Esophagus squamous epithelium (tissue), 5 donors: ENCODE results near the gene EFNA4. TPM values are rescaled to one million over a fixed set of nuclear protein-coding genes. Genes with fewer than 3 reads are reported as not detected.

ENCODE experiments used
- DNase-seq: peaks from one replicate; lab custom pipeline; 2025; lab: John Stamatoyannopoulos, UW
- H3K27ac ChIP-seq, 4 donors: fragments of 200-600 bp; sonication (generic); one replicate each; pipeline ENCODE4 v1.5.1; 2016 to 2019; ENCODE audit warnings: mild to moderate bottlenecking in 1 of 4
- H3K27me3 ChIP-seq, 4 donors: fragments of 200-600 bp; sonication (generic); 1 replicate in 3 of 4; 2 replicates in 1 of 4; pipeline versions ENCODE4 v1.5.1 to v1.6.0; 2017 to 2021; ENCODE audit warnings: antibody characterized with exemption in 1 of 4
- H3K36me3 ChIP-seq, 3 donors: fragments of 200-600 bp; sonication (generic); one replicate each; pipeline ENCODE4 v1.5.1; 2016 to 2019
- H3K4me1 ChIP-seq, 3 donors: fragments of 200-600 bp; sonication (generic); one replicate each; pipeline ENCODE4 v1.5.1; 2017 to 2019
- H3K4me3 ChIP-seq, 4 donors: fragments of 200-600 bp; sonication (generic); 1 replicate in 3 of 4; 2 replicates in 1 of 4; pipeline ENCODE4 v1.5.1; 2016 to 2019; ENCODE audit warnings: mild to moderate bottlenecking in 2 of 4, moderate library complexity in 1 of 4
- H3K9me3 ChIP-seq, 3 donors: fragments of 200-600 bp; sonication (generic); one replicate each; pipeline ENCODE4 v1.5.1; 2016 to 2019
- CTCF ChIP-seq, 6 experiments: fragments of 450-650 bp in 4 of 6; fragments of 200-600 bp in 2 of 6; sonication (generic) in 2 of 6; IDR thresholded peaks; one replicate each; pipeline ENCODE4 v1.5.1; 2016 to 2019; ENCODE audit warnings: antibody characterized with exemption in 6 of 6, mild to moderate bottlenecking in 4 of 6, moderate library complexity in 4 of 6
- POLR2A ChIP-seq, 4 donors: fragments of 450-650 bp; IDR thresholded peaks; one replicate each; pipeline ENCODE4 v1.6.1; 2017; ENCODE audit warnings: antibody characterized with exemption in 4 of 4, mild to moderate bottlenecking in 4 of 4, moderate library complexity in 3 of 4
- WGBS, 2 donors: methylation state at CpG; one replicate each; pipeline ENCODE4 v1.1.5; 2018; 5-methylcytosine and 5-hydroxymethylcytosine counted together
- intact Hi-C: fragments of 100-400 bp; cut with DNase I; formaldehyde crosslinking; loops from one replicate; pipeline ENCODE4 v1.15.0; 2022
- total RNA-seq, 4 donors: library from RNA; depleted of rRNA; stranded (reverse); fragments of >200 nt; gene quantifications; one replicate each; pipeline ENCODE4 v1.1.0, GENCODE V29; 2016
- donor health status: DM: yes; HTN: yes; CAD: no.

EFNA4 gene
- total RNA-seq, 4 donors from 2014 or later, result 8.1 to 22.9 (median 12.2) TPM

- H3K36me3 ChIP-seq, result peaks cover 0 to 8% (median 0%) of the 10 kb centered on the region in 3 donors
- no peaks in the 10 kb centered on the region for H3K9me3 ChIP-seq
- peak overlapping the region in 3 of 4 donors; percentile 35 to 71 (median 65) for H3K4me3 ChIP-seq
- intact Hi-C loops, result no loop called here
- peak overlapping the region; percentile 90 to 97 (median 96) for H3K27ac ChIP-seq
- WGBS, 2 donors, result 60% methylated on average over 1 of the region's 6 CpGs; no CpG with 5 or more reads in 1 of the 2 donors
- DNase-seq, result no peak
- H3K27me3 ChIP-seq, result peaks cover 0 to 59% (median 20%) of the 10 kb centered on the region in 4 donors
- no peak for TF ChIP-seq CTCF (IDR thresholded peaks at IDR 0.05)
- no peak for TF ChIP-seq POLR2A (IDR thresholded peaks at IDR 0.05)
- peaks cover 70 to 83% (median 71%) of the 10 kb centered on the region in 3 donors for H3K4me1 ChIP-seq
Measured at GRCh38 chr1:155083052-155083541, 19.6 kb downstream of the EFNA4 start.

GRCh38 chr1:155083865-155084721 is 20.6 kb downstream of the EFNA4 start:
- TF ChIP-seq CTCF (IDR thresholded peaks at IDR 0.05), result peak in 2 of 6 experiments; percentile 37 to 38
- no peak for TF ChIP-seq POLR2A (IDR thresholded peaks at IDR 0.05)
- Histone ChIP-seq H3K36me3 (peaks cover 0 to 8% (median 0%) of the 10 kb centered on the region in 3 donors), H3K9me3 (no peaks in the 10 kb centered on the region), H3K4me3 (peak overlapping the region; percentile 59 to 84 (median 70)), H3K27me3 (peaks cover 0 to 54% (median 20%) of the 10 kb centered on the region in 4 donors), H3K4me1 (peaks cover 63 to 73% (median 64%) of the 10 kb centered on the region in 3 donors), H3K27ac (peak overlapping the region; percentile 90 to 97 (median 96))
- 22 to 26% methylated on average over 9 to 21 of the region's 21 CpGs for WGBS, 2 donors
- intact Hi-C loops, result loop anchor here (2.0 kb wide), 1 partner anchor 21 kb away; the partner anchor contains the start of gene EFNA4
- no peak for DNase-seq

GRCh38 chr1:155084722-155085503 is 21.4 kb downstream of the EFNA4 start:
- Histone ChIP-seq H3K9me3 (no peaks in the 10 kb centered on the region), H3K27ac (peak overlapping the region; percentile 90 to 97 (median 96)), H3K4me3 (peak overlapping the region; percentile 59 to 84 (median 70)), H3K36me3 (peaks cover 0 to 8% (median 0%) of the 10 kb centered on the region in 3 donors), H3K4me1 (peaks cover 55 to 65% (median 56%) of the 10 kb centered on the region in 3 donors), H3K27me3 (peaks cover 0 to 46% (median 16%) of the 10 kb centered on the region in 4 donors)
- intact Hi-C loops, result loop anchor here (2.0 kb wide), 1 partner anchor 22 kb away; the partner anchor contains the start of gene EFNA4
- 0% methylated on average over 2 to 19 of the region's 67 CpGs for WGBS, 2 donors
- DNase-seq, result peak; percentile 69
- TF ChIP-seq CTCF (IDR thresholded peaks at IDR 0.05), result peak; percentile 85 to 99 (median 98)
- peak in 1 of 4 donors; percentile 40 for TF ChIP-seq POLR2A (IDR thresholded peaks at IDR 0.05)

GRCh38 chr1:155085504-155086127 is 22.1 kb downstream of the EFNA4 start:
- peaks cover 0 to 39% (median 9%) of the 10 kb centered on the region in 4 donors for H3K27me3 ChIP-seq
- DNase-seq, result peak; percentile 40
- peak overlapping the region; percentile 90 to 97 (median 96) for H3K27ac ChIP-seq
- H3K4me1 ChIP-seq, result peaks cover 48 to 58% (median 49%) of the 10 kb centered on the region in 3 donors
- peaks cover 0 to 8% (median 0%) of the 10 kb centered on the region in 3 donors for H3K36me3 ChIP-seq
- intact Hi-C loops, result loop anchor here (2.0 kb wide), 1 partner anchor 23 kb away; the partner anchor contains the start of gene EFNA4
- TF ChIP-seq CTCF (IDR thresholded peaks at IDR 0.05), result no peak
- no peak for TF ChIP-seq POLR2A (IDR thresholded peaks at IDR 0.05)
- WGBS, 2 donors, result 1% methylated on average over 16 to 20 of the region's 32 CpGs
- H3K9me3 ChIP-seq, result no peaks in the 10 kb centered on the region
- H3K4me3 ChIP-seq, result peak overlapping the region; percentile 59 to 84 (median 70)
